Measurements from ENCODE around the gene CDC42BPA. TPM values are rescaled to one million over a fixed set of nuclear protein-coding genes. Genes with fewer than 3 reads are reported as not detected.

The CDC42BPA gene
- total and polyA plus RNA-seq, 2 donors (not counting 3 experiments of a cell fraction or from before 2014, with no cell fraction given), result 26.1 to 92.6 TPM

GRCh38 chr1:227305894-227306626, 12.2 kb downstream of the CDC42BPA start:
- no peak for FAIRE-seq
- Histone ChIP-seq H3K4me3 (replicated peaks in 1 of 3; ENCODE audit: insufficient read depth in 1 of 3, low read depth in 1 of 3, low read length in 3 of 3) (no peak overlapping the region), H3K9ac (replicated peaks; ENCODE audit: extremely low read depth, insufficient read depth, low read length) (no peak overlapping the region), H3K4me2 (ENCODE audit: insufficient read depth, low read length) (no peak overlapping the region), H3K27me3 (ENCODE audit: control insufficient read depth in 2 of 2, insufficient read depth in 2 of 2, low read length in 2 of 2) (no peaks in the 10 kb centered on the region), H3K9me3 (replicated peaks; ENCODE audit: control insufficient read depth, insufficient read depth, low read length) (no peaks in the 10 kb centered on the region), H2AFZ (ENCODE audit: low read depth, low read length) (no peak overlapping the region), H3K79me2 (ENCODE audit: control insufficient read depth, insufficient read depth, low read length) (peaks cover 98% of the 10 kb centered on the region), H4K20me1 (replicated peaks; ENCODE audit: control insufficient read depth, extremely low read depth, insufficient read depth, low read length) (peaks cover 19% of the 10 kb centered on the region), H3K27ac (ENCODE audit: insufficient read depth, low read depth, low read length) (no peak overlapping the region), H3K36me3 (ENCODE audit: control insufficient read depth in 2 of 2, extremely low read depth in 1 of 2, insufficient read depth in 2 of 2, low read length in 2 of 2) (no peaks in the 10 kb centered on the region), H3K9me1 (replicated peaks; ENCODE audit: control insufficient read depth, extremely low read depth, insufficient read depth, low read length) (no peaks in the 10 kb centered on the region), H3K4me1 (ENCODE audit: control insufficient read depth, extremely low read depth, insufficient read depth, low read length) (peaks cover 5% of the 10 kb centered on the region)
- BruUV-seq (replicated peaks), result no TSS peak
- POLR2A ChIA-PET, result no interaction called here
- intact Hi-C loops (cut with micrococcal nuclease) (no loop called here), dilution Hi-C loops (cut with MboI; ENCODE audit: extremely low pct_ligation_motif_present, low sequenced_read_pairs) (loop anchor here (25.0 kb wide), 1 partner anchor 131 kb away; no protein-coding TSS in a partner anchor)
- TF ChIP-seq CTCF (IDR thresholded peaks at IDR 0.05; ENCODE audit: extremely low read depth in 1 of 2, insufficient read depth in 1 of 2, low read depth in 1 of 2, low read length in 2 of 2) (no peak), MAX (IDR thresholded peaks at IDR 0.05; ENCODE audit: insufficient read depth, insufficient read length) (no peak), GATA2 (IDR thresholded peaks at IDR 0.05; ENCODE audit: insufficient read depth, insufficient read length, low read depth, low read length) (no peak), JUN (IDR thresholded peaks at IDR 0.05; ENCODE audit: borderline replicate concordance, insufficient read depth, insufficient read length, low read depth) (no peak), EZH2 (IDR thresholded peaks at IDR 0.05; ENCODE audit: borderline replicate concordance, low read depth, low read length, severe bottlenecking) (no peak), POLR2AphosphoS5 (IDR thresholded peaks at IDR 0.05; ENCODE audit: insufficient read depth, low read depth, low read length) (no peak), MYC (IDR thresholded peaks at IDR 0.05; ENCODE audit: low read depth, low read length) (no peak), POLR2A (IDR thresholded peaks at IDR 0.05; ENCODE audit: low read depth, low read length) (no peak), FOS (IDR thresholded peaks at IDR 0.05; ENCODE audit: borderline replicate concordance, insufficient read depth, low read length) (no peak)
- CTCF ChIA-PET, result interaction anchor here (1.4 kb wide), 1 partner anchor 13 kb away, joined by 3 read pairs; no protein-coding TSS in a partner anchor
- no peak for DNase-seq (ENCODE audit: low read depth, low spot score)

Measured in endothelial cell of umbilical vein (primary cell).